Naive thymus-derived CD4-positive, alpha-beta T cell (primary cell): ENCODE results near the gene CHD2. TPM values are rescaled to one million over a fixed set of nuclear protein-coding genes. Genes with fewer than 3 reads are reported as not detected.

Source experiments
- ATAC-seq: fragments of 150-1000 bp; cut with Tn5 transposase; 2 replicates; pipeline ENCODE4 v1.10.0; 2021; ENCODE audit warnings: mild to moderate bottlenecking, moderate library complexity
- CTCF ChIA-PET: fragments of 350-600 bp; sonication (Branson Sonifier 250); formaldehyde crosslinking; loops from one replicate; lab custom pipeline; 2021; ENCODE audit warnings: antibody characterized with exemption; lab: Charles Lee
- POLR2A ChIA-PET: fragments of 350-600 bp; sonication (Branson Sonifier 250); formaldehyde crosslinking; loops from one replicate; lab custom pipeline; 2021; ENCODE audit warnings: antibody characterized with exemption, inconsistent platforms; lab: Charles Lee
- DNase-seq, 9 donors: peaks; one replicate each; pipeline versions ENCODE4 v3.0.0 to v3.0.0-alpha.2; 2020 to 2022; ENCODE audit warnings: mixed read lengths in 1 of 9
- H3K27ac ChIP-seq: one replicate; pipeline ENCODE4 v1.7.0; 2013; ENCODE audit warnings: mild to moderate bottlenecking, low read depth, low read length, moderate library complexity
- H3K27me3 ChIP-seq, 2 donors: one replicate each; pipeline ENCODE4 v1.7.0; 2013; ENCODE audit warnings: low read length in 2 of 2, mild to moderate bottlenecking in 2 of 2, moderate library complexity in 2 of 2; ENCODE audit not compliant: control insufficient read depth in 2 of 2, insufficient read depth in 2 of 2
- H3K36me3 ChIP-seq, 3 experiments: 1 replicate in 2 of 3; 2 replicates in 1 of 3; pipeline ENCODE4 v1.7.0; 2013; ENCODE audit warnings: low read length in 3 of 3, mild to moderate bottlenecking in 3 of 3, moderate library complexity in 1 of 3; ENCODE audit not compliant: insufficient read depth in 3 of 3, control insufficient read depth in 2 of 3
- H3K4me1 ChIP-seq, 2 donors: one replicate each; pipeline ENCODE4 v1.7.0; 2013; ENCODE audit warnings: low read length in 2 of 2, mild to moderate bottlenecking in 2 of 2, moderate library complexity in 1 of 2; ENCODE audit not compliant: control insufficient read depth in 2 of 2, insufficient read depth in 2 of 2
- H3K4me3 ChIP-seq: 2 replicates; pipeline ENCODE4 v1.7.0; 2013; ENCODE audit warnings: mild to moderate bottlenecking, low read length
- H3K9me3 ChIP-seq, 3 experiments: 1 replicate in 2 of 3; 2 replicates in 1 of 3; pipeline ENCODE4 v1.7.0; 2013; ENCODE audit warnings: low read length in 3 of 3; ENCODE audit not compliant: control insufficient read depth in 2 of 3
- H3K27ac Mint-ChIP-seq, 9 donors: one replicate each; pipeline ENCODE4 v1.8.0; 2020 to 2022; ENCODE audit warnings: mixed read lengths in 9 of 9, mild to moderate bottlenecking in 8 of 9, moderate library complexity in 5 of 9, inconsistent platforms in 2 of 9
- H3K27me3 Mint-ChIP-seq, 5 donors: one replicate each; pipeline ENCODE4 v1.8.0; 2021 to 2022; ENCODE audit warnings: mixed read lengths in 5 of 5, mild to moderate bottlenecking in 1 of 5
- H3K36me3 Mint-ChIP-seq, 5 donors: one replicate each; pipeline ENCODE4 v1.8.0; 2020 to 2022; ENCODE audit warnings: mixed read lengths in 5 of 5, mild to moderate bottlenecking in 3 of 5, inconsistent platforms in 1 of 5
- H3K4me1 Mint-ChIP-seq, 7 donors: one replicate each; pipeline ENCODE4 v1.8.0; 2020 to 2022; ENCODE audit warnings: mixed read lengths in 7 of 7, mild to moderate bottlenecking in 3 of 7, inconsistent platforms in 1 of 7
- H3K4me3 Mint-ChIP-seq, 10 donors: one replicate each; pipeline ENCODE4 v1.8.0; 2020 to 2022; ENCODE audit warnings: mild to moderate bottlenecking in 10 of 10, mixed read lengths in 10 of 10, moderate library complexity in 6 of 10, inconsistent platforms in 2 of 10
- H3K9me3 Mint-ChIP-seq, 11 donors: one replicate each; pipeline ENCODE4 v1.8.0; 2020 to 2022; ENCODE audit warnings: mixed read lengths in 11 of 11, mild to moderate bottlenecking in 4 of 11, inconsistent platforms in 1 of 11, moderate library complexity in 1 of 11
- intact Hi-C, 2 donors: fragments of 100-400 bp; cut with micrococcal nuclease; formaldehyde crosslinking; loops; one replicate each; pipeline ENCODE4 v1.15.1; 2023
- polyA plus RNA-seq, 2 donors: library from polyadenylated mRNA; unstranded; fragments of 300-500 nt; fragmentation: Illumina TruSeq; gene quantifications; one replicate each; pipeline ENCODE4 v1.2.3, GENCODE V29; 2021
- total RNA-seq, 6 experiments: library from RNA in 5 of 6; stranded (reverse) in 5 of 6; gene quantifications; 1 replicate in 5 of 6; 2 replicates in 1 of 6; pipeline ENCODE4 v1.2.3 and lab custom pipeline; 2021 to 2026

Gene CHD2
- total and polyA plus RNA-seq, 7 experiments from 2014 or later, result 70.0 to 492 (median 371) TPM

- CTCF ChIA-PET, result no interaction called here
- peak overlapping the region in 2 of 10 donors; percentile 1 to 22 for H3K4me3 Mint-ChIP-seq
- H3K27me3 ChIP-seq, result no peaks in the 10 kb centered on the region
- ATAC-seq (no peak), DNase-seq (no peak)
- POLR2A ChIA-PET, result interaction anchor here (0.5 kb wide), 1 partner anchor 70 kb away, joined by 3 read pairs; no protein-coding TSS in a partner anchor
- H3K4me1 ChIP-seq, result peaks cover 0 to 12% of the 10 kb centered on the region in 2 donors
- peaks cover 30 to 84% (median 61%) of the 10 kb centered on the region in 5 donors for H3K36me3 Mint-ChIP-seq
- peak overlapping the region in 6 of 9 donors; percentile 19 to 59 (median 39) for H3K27ac Mint-ChIP-seq
- H3K4me3 ChIP-seq, result no peak overlapping the region
- H3K27ac ChIP-seq, result no peak overlapping the region
- H3K36me3 ChIP-seq, result peaks cover 38 to 83% (median 54%) of the 10 kb centered on the region in 3 experiments
- H3K27me3 Mint-ChIP-seq, result no peaks in the 10 kb centered on the region
- peaks cover 0 to 15% (median 0%) of the 10 kb centered on the region in 11 donors for H3K9me3 Mint-ChIP-seq
- intact Hi-C loops, result no loop called here
- H3K4me1 Mint-ChIP-seq, result peaks cover 21 to 78% (median 67%) of the 10 kb centered on the region in 7 donors
- no peaks in the 10 kb centered on the region for H3K9me3 ChIP-seq
Observed at GRCh38 chr15:92959219-92959618, 59.1 kb downstream of the CHD2 start.

GRCh38 chr15:92960996-92961681, 61.0 kb downstream of the CHD2 start:
- Mint-ChIP-seq H3K27me3 (no peaks in the 10 kb centered on the region), H3K4me1 (peaks cover 21 to 81% (median 71%) of the 10 kb centered on the region in 7 donors), H3K9me3 (peaks cover 0 to 15% (median 0%) of the 10 kb centered on the region in 11 donors), H3K36me3 (peaks cover 25 to 82% (median 56%) of the 10 kb centered on the region in 5 donors), H3K4me3 (peak overlapping the region in 1 of 10 donors; percentile 25), H3K27ac (peak overlapping the region in 2 of 9 donors; percentile 14 to 19)
- CTCF ChIA-PET, result interaction anchor here (1.2 kb wide), 1 partner anchor 24 kb away, joined by 3 read pairs; no protein-coding TSS in a partner anchor
- Histone ChIP-seq H3K4me3 (no peak overlapping the region), H3K36me3 (peaks cover 26 to 72% (median 40%) of the 10 kb centered on the region in 3 experiments), H3K4me1 (peaks cover 0 to 12% of the 10 kb centered on the region in 2 donors), H3K9me3 (no peaks in the 10 kb centered on the region), H3K27ac (no peak overlapping the region), H3K27me3 (no peaks in the 10 kb centered on the region)
- intact Hi-C loops, result loop anchor here in 1 of 2 donors (1.0 kb wide), 1 partner anchor 8 kb away; no protein-coding TSS in a partner anchor
- ATAC-seq (no peak), DNase-seq (no peak)
- POLR2A ChIA-PET, result no interaction called here

- no peak for DNase-seq
- ChIA-PET CTCF (no interaction called here), POLR2A (no interaction called here)
- Histone ChIP-seq H3K36me3 (peaks cover 17 to 74% (median 28%) of the 10 kb centered on the region in 3 experiments), H3K27ac (no peak overlapping the region), H3K4me3 (no peak overlapping the region), H3K9me3 (no peaks in the 10 kb centered on the region), H3K4me1 (peaks cover 0 to 8% of the 10 kb centered on the region in 2 donors), H3K27me3 (no peaks in the 10 kb centered on the region)
- ATAC-seq, result no peak
- H3K27me3 Mint-ChIP-seq, result no peaks in the 10 kb centered on the region
- H3K27ac Mint-ChIP-seq, result peak overlapping the region in 5 of 9 donors; percentile 30 to 90 (median 57)
- intact Hi-C loops, result no loop called here
- peaks cover 17 to 79% (median 52%) of the 10 kb centered on the region in 5 donors for H3K36me3 Mint-ChIP-seq
- H3K4me3 Mint-ChIP-seq, result peak overlapping the region in 1 of 10 donors; percentile 30
- peaks cover 0 to 12% (median 0%) of the 10 kb centered on the region in 11 donors for H3K9me3 Mint-ChIP-seq
- H3K4me1 Mint-ChIP-seq, result peaks cover 22 to 80% (median 59%) of the 10 kb centered on the region in 7 donors
Observed at GRCh38 chr15:92962914-92963313, 62.8 kb downstream of the CHD2 start.

- H3K4me3 ChIP-seq, result no peak overlapping the region
- intact Hi-C loops, result loop anchor here in 1 of 2 donors (2.0 kb wide), 1 partner anchor 39 kb away; no protein-coding TSS in a partner anchor
- no peak for ATAC-seq
- no peaks in the 10 kb centered on the region for H3K27me3 ChIP-seq
- H3K36me3 Mint-ChIP-seq, result peaks cover 15 to 79% (median 48%) of the 10 kb centered on the region in 5 donors
- peaks cover 20 to 80% (median 59%) of the 10 kb centered on the region in 7 donors for H3K4me1 Mint-ChIP-seq
- H3K27ac Mint-ChIP-seq, result peak overlapping the region in 7 of 9 donors; percentile 9 to 53 (median 33)
- peaks cover 0 to 8% (median 0%) of the 10 kb centered on the region in 11 donors for H3K9me3 Mint-ChIP-seq
- H3K36me3 ChIP-seq, result peaks cover 17 to 74% (median 28%) of the 10 kb centered on the region in 3 experiments
- H3K27me3 Mint-ChIP-seq, result no peaks in the 10 kb centered on the region
- DNase-seq, result no peak
- H3K9me3 ChIP-seq, result no peaks in the 10 kb centered on the region
- no peak overlapping the region for H3K4me3 Mint-ChIP-seq
- peak overlapping the region; percentile 11 for H3K27ac ChIP-seq
- POLR2A ChIA-PET, result interaction anchor here (0.6 kb wide), 1 partner anchor 1109 kb away, joined by 3 read pairs; no protein-coding TSS in a partner anchor
- peaks cover 0 to 1% of the 10 kb centered on the region in 2 donors for H3K4me1 ChIP-seq
- CTCF ChIA-PET, result no interaction called here
Observed at GRCh38 chr15:92963794-92964193, 63.7 kb downstream of the CHD2 start.

GRCh38 chr15:92968926-92969651, 69.0 kb downstream of the CHD2 start:
- Histone ChIP-seq H3K4me3 (no peak overlapping the region), H3K27me3 (no peaks in the 10 kb centered on the region), H3K9me3 (no peaks in the 10 kb centered on the region), H3K27ac (no peak overlapping the region), H3K4me1 (no peaks in the 10 kb centered on the region), H3K36me3 (peaks cover 0 to 80% (median 36%) of the 10 kb centered on the region in 3 experiments)
- Mint-ChIP-seq H3K36me3 (peaks cover 19 to 75% (median 39%) of the 10 kb centered on the region in 5 donors), H3K27ac (peak overlapping the region in 8 of 9 donors; percentile 22 to 75 (median 42)), H3K9me3 (no peaks in the 10 kb centered on the region), H3K27me3 (no peaks in the 10 kb centered on the region), H3K4me1 (peaks cover 21 to 64% (median 46%) of the 10 kb centered on the region in 7 donors), H3K4me3 (no peak overlapping the region)
- ChIA-PET POLR2A (no interaction called here), CTCF (no interaction called here)
- intact Hi-C loops, result loop anchor here (1.0 to 2.0 kb wide), 3 partner anchors 8 to 172 kb away; no protein-coding TSS in a partner anchor
- peak; percentile 27 for ATAC-seq
- DNase-seq, result no peak

GRCh38 chr15:92970656-92971055, 70.5 kb downstream of the CHD2 start:
- H3K27ac ChIP-seq, result no peak overlapping the region
- H3K4me3 ChIP-seq, result no peak overlapping the region
- no peaks in the 10 kb centered on the region for H3K9me3 Mint-ChIP-seq
- no peaks in the 10 kb centered on the region for H3K27me3 Mint-ChIP-seq
- H3K27me3 ChIP-seq, result no peaks in the 10 kb centered on the region
- no peaks in the 10 kb centered on the region for H3K9me3 ChIP-seq
- H3K4me1 ChIP-seq, result no peaks in the 10 kb centered on the region
- DNase-seq, result no peak
- ChIA-PET CTCF (no interaction called here), POLR2A (no interaction called here)
- no peak for ATAC-seq
- H3K36me3 Mint-ChIP-seq, result peaks cover 28 to 75% (median 45%) of the 10 kb centered on the region in 5 donors
- no peak overlapping the region for H3K4me3 Mint-ChIP-seq
- intact Hi-C loops, result no loop called here
- peak overlapping the region in 5 of 9 donors; percentile 6 to 67 (median 35) for H3K27ac Mint-ChIP-seq
- H3K36me3 ChIP-seq, result peaks cover 10 to 88% (median 47%) of the 10 kb centered on the region in 3 experiments
- peaks cover 21 to 67% (median 45%) of the 10 kb centered on the region in 7 donors for H3K4me1 Mint-ChIP-seq
